ENCODE measurements around the gene SLC22A23. TPM values are rescaled to one million over a fixed set of nuclear protein-coding genes. Genes with fewer than 3 reads are reported as not detected.

SLC22A23 gene
- polyA plus RNA-seq, 4 donors: 9.8 to 14.0 (median 11.9) TPM

GRCh38 chr6:3311826-3312225 is 145.0 kb downstream of the SLC22A23 start:
- no peak for DNase-seq (ENCODE audit: low read depth in 4 of 4, low spot score in 2 of 4)

- DNase-seq (ENCODE audit: low read depth in 4 of 4, low spot score in 2 of 4): no peak
These were observed 146.1 kb downstream of the SLC22A23 start for GRCh38 chr6:3310703-3311102.

- DNase-seq (ENCODE audit: low read depth in 4 of 4, low spot score in 2 of 4): no peak
These were observed 146.8 kb downstream of the SLC22A23 start for GRCh38 chr6:3310051-3310448.

- DNase-seq (ENCODE audit: low read depth in 4 of 4, low spot score in 2 of 4): no peak
These were observed 147.3 kb downstream of the SLC22A23 start for GRCh38 chr6:3309391-3310050.

GRCh38 chr6:3308106-3308505 is 148.7 kb downstream of the SLC22A23 start:
- DNase-seq (ENCODE audit: low read depth in 4 of 4, low spot score in 2 of 4): no peak

- DNase-seq (ENCODE audit: low read depth in 4 of 4, low spot score in 2 of 4): no peak
These were observed 149.4 kb downstream of the SLC22A23 start for GRCh38 chr6:3307436-3307835.

GRCh38 chr6:3306848-3307247 is 150.0 kb downstream of the SLC22A23 start:
- no peak for DNase-seq (ENCODE audit: low read depth in 4 of 4, low spot score in 2 of 4)

GRCh38 chr6:3305831-3306230 is 151.0 kb downstream of the SLC22A23 start:
- DNase-seq (ENCODE audit: low read depth in 4 of 4, low spot score in 2 of 4): no peak

- no peak for DNase-seq (ENCODE audit: low read depth in 4 of 4, low spot score in 2 of 4)
These were observed 151.7 kb downstream of the SLC22A23 start for GRCh38 chr6:3305216-3305565.

- no peak for DNase-seq (ENCODE audit: low read depth in 4 of 4, low spot score in 2 of 4)
These were observed 152.2 kb downstream of the SLC22A23 start for GRCh38 chr6:3304500-3305215.

GRCh38 chr6:3303795-3304411 is 152.9 kb downstream of the SLC22A23 start:
- no peak for DNase-seq (ENCODE audit: low read depth in 4 of 4, low spot score in 2 of 4)

- DNase-seq (ENCODE audit: low read depth in 4 of 4, low spot score in 2 of 4): no peak
These were observed 155.3 kb downstream of the SLC22A23 start for GRCh38 chr6:3301506-3301905.

- DNase-seq (ENCODE audit: low read depth in 4 of 4, low spot score in 2 of 4): no peak
These were observed 157.6 kb downstream of the SLC22A23 start for GRCh38 chr6:3299221-3299620.

- DNase-seq (ENCODE audit: low read depth in 4 of 4, low spot score in 2 of 4): no peak
These were observed 158.9 kb downstream of the SLC22A23 start for GRCh38 chr6:3297909-3298308.

- DNase-seq (ENCODE audit: low read depth in 4 of 4, low spot score in 2 of 4): no peak
These were observed 159.8 kb downstream of the SLC22A23 start for GRCh38 chr6:3297006-3297405.

- DNase-seq (ENCODE audit: low read depth in 4 of 4, low spot score in 2 of 4): no peak
These were observed 160.3 kb downstream of the SLC22A23 start for GRCh38 chr6:3296537-3296936.

GRCh38 chr6:3296078-3296477 is 160.8 kb downstream of the SLC22A23 start:
- no peak for DNase-seq (ENCODE audit: low read depth in 4 of 4, low spot score in 2 of 4)

GRCh38 chr6:3294921-3295871 is 161.7 kb downstream of the SLC22A23 start:
- DNase-seq (ENCODE audit: low read depth in 4 of 4, low spot score in 2 of 4): no peak

- no peak for DNase-seq (ENCODE audit: low read depth in 4 of 4, low spot score in 2 of 4)
These were observed 162.5 kb downstream of the SLC22A23 start for GRCh38 chr6:3294396-3294795.

GRCh38 chr6:3293271-3294155 is 163.3 kb downstream of the SLC22A23 start:
- DNase-seq (ENCODE audit: low read depth in 4 of 4, low spot score in 2 of 4): no peak
